A172 (cell line): ENCODE results near the gene MAGI2. TPM values are rescaled to one million over a fixed set of nuclear protein-coding genes. Genes with fewer than 3 reads are reported as not detected.
A peak's percentile ranks its signal among the peaks of the same experiment; 100 is the strongest.
"Not testable (repeated sequence)": the region's sequence is repeated elsewhere in the genome, so short reads cannot be mapped to it uniquely, and the experiment has no call there.

Experiments
- DNase-seq: peaks from one replicate; pipeline ENCODE4 v3.0.0-alpha.2; 2015; ENCODE audit warnings: low spot score
- total RNA-seq: library from RNA; depleted of rRNA; stranded (reverse); fragments of >200 nt; shearing (Covaris generic); gene quantifications from 2 replicates; pipeline ENCODE4 v1.2.3, GENCODE V29; 2014

MAGI2 gene
- total RNA-seq, 1 experiment from 2014 or later: 1.5 TPM

- DNase-seq: no peak
Observed at GRCh38 chr7:79055722-79056415, 397.6 kb downstream of the MAGI2 start.

GRCh38 chr7:79051915-79052314, 401.6 kb downstream of the MAGI2 start:
- DNase-seq: no peak

- peak; percentile 32 for DNase-seq
Observed at GRCh38 chr7:79050603-79051002, 402.9 kb downstream of the MAGI2 start.

GRCh38 chr7:79046061-79046460, 407.4 kb downstream of the MAGI2 start:
- DNase-seq: no peak

- DNase-seq: no peak
Observed at GRCh38 chr7:79037001-79037400, 416.5 kb downstream of the MAGI2 start.

GRCh38 chr7:79036356-79036755, 417.1 kb downstream of the MAGI2 start:
- DNase-seq: no peak

GRCh38 chr7:79035858-79036257, 417.6 kb downstream of the MAGI2 start:
- no peak for DNase-seq

GRCh38 chr7:79034730-79035129, 418.7 kb downstream of the MAGI2 start:
- no peak for DNase-seq

- DNase-seq: not testable (repeated sequence)
Observed at GRCh38 chr7:79019711-79020110, 433.8 kb downstream of the MAGI2 start.

GRCh38 chr7:79011921-79012320, 441.5 kb downstream of the MAGI2 start:
- DNase-seq: no peak

- DNase-seq: no peak
Observed at GRCh38 chr7:79009647-79010046, 443.8 kb downstream of the MAGI2 start.

GRCh38 chr7:79008786-79009185, 444.7 kb downstream of the MAGI2 start:
- DNase-seq: no peak

GRCh38 chr7:78996013-78996412, 457.5 kb downstream of the MAGI2 start:
- no peak for DNase-seq

- no peak for DNase-seq
Observed at GRCh38 chr7:78993341-78993740, 460.1 kb downstream of the MAGI2 start.

- DNase-seq: no peak
Observed at GRCh38 chr7:78985509-78985908, 468.0 kb downstream of the MAGI2 start.

GRCh38 chr7:78983483-78983882, 470.0 kb downstream of the MAGI2 start:
- no peak for DNase-seq

GRCh38 chr7:78970440-78970916, 483.0 kb downstream of the MAGI2 start:
- no peak for DNase-seq

GRCh38 chr7:78968951-78969350, 484.5 kb downstream of the MAGI2 start:
- DNase-seq: no peak

- DNase-seq: not testable (repeated sequence)
Observed at GRCh38 chr7:78967561-78967960, 485.9 kb downstream of the MAGI2 start.

GRCh38 chr7:78967046-78967445, 486.4 kb downstream of the MAGI2 start:
- DNase-seq: no peak

- DNase-seq: no peak
Observed at GRCh38 chr7:78959477-78959876, 494.0 kb downstream of the MAGI2 start.

- no peak for DNase-seq
Observed at GRCh38 chr7:78955329-78955728, 498.1 kb downstream of the MAGI2 start.

- no peak for DNase-seq
Observed at GRCh38 chr7:78953726-78954363, 499.6 kb downstream of the MAGI2 start.
